Measurements from ENCODE around the gene DXO. TPM values are rescaled to one million over a fixed set of nuclear protein-coding genes. Genes with fewer than 3 reads are reported as not detected.

Gene DXO
- total RNA-seq, 4 donors from 2014 or later = 16.2 to 46.1 (median 34.3) TPM

DNA sequence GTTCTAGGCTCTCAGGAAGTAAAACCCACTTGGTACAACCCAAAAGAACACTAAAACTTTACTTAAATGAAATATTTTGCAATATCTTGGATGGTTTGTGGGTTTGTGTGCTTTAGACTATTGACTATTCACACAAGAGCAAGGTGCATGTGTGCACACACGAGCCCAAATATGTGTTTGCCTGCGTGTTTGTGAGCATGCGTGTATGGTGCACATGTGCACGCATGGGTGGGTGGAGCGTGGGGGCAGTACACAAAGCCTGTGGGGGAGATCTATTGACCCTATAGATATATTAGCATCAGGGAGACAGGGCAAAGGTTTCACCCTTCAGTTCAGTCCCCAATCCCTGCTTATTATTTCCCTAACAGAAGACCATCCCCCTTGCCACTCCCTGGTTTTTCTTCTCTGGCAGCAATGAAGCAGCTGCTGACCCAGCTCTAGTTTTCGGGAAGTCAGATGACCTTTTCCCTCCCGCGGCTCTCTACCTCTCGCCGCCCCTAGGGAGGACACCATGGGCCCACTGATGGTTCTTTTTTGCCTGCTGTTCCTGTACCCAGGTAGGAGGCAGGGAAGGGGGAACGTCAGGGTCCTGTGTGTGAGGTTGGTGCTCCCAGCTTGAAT, 44.6 kb downstream of the DXO start, which contains the start of gene C2:
Gene C2, plus strand, starts transcription at position 476 of the 621 bp plus-strand sequence. Its CDS starts 36 bp downstream, at position 512.
- H3K4me3 ChIP-seq = peak within 1 kb of the TSS in 3 of 4 donors; percentile 19 to 34 (median 26)
- H3K9me3 ChIP-seq = no peaks in the 10 kb centered on the region
- peak within 1 kb of the TSS in 2 of 4 donors; percentile 19 to 30 for H3K27ac ChIP-seq
- H3K27me3 ChIP-seq = no peaks in the 10 kb centered on the region
- no peaks in the 10 kb centered on the region for H3K4me1 ChIP-seq
- WGBS, 2 donors = 54 to 56% methylated on average over 11 of the region's 11 CpGs
- H3K36me3 ChIP-seq = no peaks in the 10 kb centered on the region
- TF ChIP-seq POLR2A (IDR thresholded peaks at IDR 0.05) (no peak), EP300 (IDR thresholded peaks at IDR 0.05) (no peak)
- TF ChIP-seq, protein P1, sequence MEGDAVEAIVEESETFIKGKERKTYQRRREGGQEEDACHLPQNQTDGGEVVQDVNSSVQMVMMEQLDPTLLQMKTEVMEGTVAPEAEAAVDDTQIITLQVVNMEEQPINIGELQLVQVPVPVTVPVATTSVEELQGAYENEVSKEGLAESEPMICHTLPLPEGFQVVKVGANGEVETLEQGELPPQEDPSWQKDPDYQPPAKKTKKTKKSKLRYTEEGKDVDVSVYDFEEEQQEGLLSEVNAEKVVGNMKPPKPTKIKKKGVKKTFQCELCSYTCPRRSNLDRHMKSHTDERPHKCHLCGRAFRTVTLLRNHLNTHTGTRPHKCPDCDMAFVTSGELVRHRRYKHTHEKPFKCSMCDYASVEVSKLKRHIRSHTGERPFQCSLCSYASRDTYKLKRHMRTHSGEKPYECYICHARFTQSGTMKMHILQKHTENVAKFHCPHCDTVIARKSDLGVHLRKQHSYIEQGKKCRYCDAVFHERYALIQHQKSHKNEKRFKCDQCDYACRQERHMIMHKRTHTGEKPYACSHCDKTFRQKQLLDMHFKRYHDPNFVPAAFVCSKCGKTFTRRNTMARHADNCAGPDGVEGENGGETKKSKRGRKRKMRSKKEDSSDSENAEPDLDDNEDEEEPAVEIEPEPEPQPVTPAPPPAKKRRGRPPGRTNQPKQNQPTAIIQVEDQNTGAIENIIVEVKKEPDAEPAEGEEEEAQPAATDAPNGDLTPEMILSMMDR (IDR thresholded peaks at IDR 0.05) = no peak
- no peak for DNase-seq (ENCODE audit: low spot score in 2 of 2)

DNA sequence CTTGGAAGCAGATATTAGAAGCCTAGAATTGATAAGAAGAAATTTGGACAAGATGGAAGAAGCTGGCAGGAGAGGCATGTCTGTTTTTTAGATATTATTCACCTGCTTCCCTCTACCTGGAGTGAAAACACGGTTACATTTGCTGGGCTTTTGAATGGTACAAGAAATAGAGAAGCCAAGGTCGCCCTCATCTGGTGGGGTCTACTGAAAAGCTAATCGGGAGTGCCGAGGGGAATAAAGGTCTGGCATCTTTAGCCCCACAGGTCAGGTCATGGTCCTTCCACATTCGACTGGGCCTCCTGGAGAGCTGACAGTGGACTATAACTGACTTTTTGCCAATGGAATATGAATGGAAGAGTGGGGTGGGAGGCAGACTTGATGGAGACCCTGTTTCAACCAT, 49.0 kb downstream of the DXO start:
- H3K4me1 ChIP-seq = no peaks in the 10 kb centered on the region
- no peak overlapping the region for H3K4me3 ChIP-seq
- no peak for DNase-seq (ENCODE audit: low spot score in 2 of 2)
- TF ChIP-seq EP300 (IDR thresholded peaks at IDR 0.05) = no peak
- H3K27me3 ChIP-seq = no peaks in the 10 kb centered on the region
- no peaks in the 10 kb centered on the region for H3K36me3 ChIP-seq
- no peak overlapping the region for H3K27ac ChIP-seq
- H3K9me3 ChIP-seq = no peaks in the 10 kb centered on the region
- WGBS, 2 donors = 6 to 18% methylated on average over 5 of the region's 5 CpGs

DNA sequence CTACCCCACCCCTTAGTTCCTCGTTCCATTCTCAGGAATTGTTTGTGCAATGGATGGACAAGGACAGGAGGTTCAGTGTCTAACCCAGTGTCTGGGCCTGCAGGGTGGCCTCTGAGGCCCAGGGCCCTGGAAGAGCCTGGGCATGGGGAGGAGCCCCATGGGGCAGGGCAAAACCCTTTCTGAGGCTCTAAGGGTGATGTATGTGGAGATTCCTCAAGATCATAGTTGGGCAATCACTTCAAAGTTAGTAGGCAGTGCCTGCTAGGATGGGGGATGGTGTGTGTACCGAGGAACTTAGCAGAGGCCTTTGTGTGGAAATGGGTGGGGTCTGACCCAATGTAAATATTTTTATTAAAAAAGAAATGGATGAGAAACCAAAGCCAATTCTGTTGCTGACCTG, 51.1 kb downstream of the DXO start:
- no peaks in the 10 kb centered on the region for H3K9me3 ChIP-seq
- H3K4me1 ChIP-seq = no peaks in the 10 kb centered on the region
- H3K27ac ChIP-seq = no peak overlapping the region
- DNase-seq (ENCODE audit: low spot score in 2 of 2) = no peak
- WGBS, 2 donors = 56 to 60% methylated on average over 2 of the region's 2 CpGs
- H3K36me3 ChIP-seq = no peaks in the 10 kb centered on the region
- no peaks in the 10 kb centered on the region for H3K27me3 ChIP-seq
- TF ChIP-seq, protein P1 (IDR thresholded peaks at IDR 0.05) = no peak
- TF ChIP-seq EP300 (IDR thresholded peaks at IDR 0.05) = no peak
- no peak for TF ChIP-seq POLR2A (IDR thresholded peaks at IDR 0.05)
- H3K4me3 ChIP-seq = no peak overlapping the region

Small RNA genes within 50 kb of the gene (small RNA-seq; reads per million reads assigned to genes)
- not detected for gene AL645922.1

Other genes starting within 250 kb of the DXO start
- not detected for gene MPIG6B, start 248.8 kb downstream of the DXO start, total RNA-seq
- gene DDAH2, start 242.8 kb downstream of the DXO start, total RNA-seq = 100 to 1,000 TPM; 134 to 193 (median 166) TPM
- 100 to 1,000 TPM; 216 to 341 (median 246) TPM for gene CLIC1, start 235.6 kb downstream of the DXO start, total RNA-seq
- gene MSH5, start 232.1 kb downstream of the DXO start, total RNA-seq = 10 to 100 TPM; 12.2 to 25.5 (median 18.4) TPM
- 1 to 10 TPM in 3 of 4 donors, not detected in 1; 1.5 to 5.5 (median 4.8) TPM for gene SAPCD1, start 209.5 kb downstream of the DXO start, total RNA-seq
- under 1 TPM; 0.21 to 0.66 (median 0.35) TPM for gene VWA7, start 194.8 kb downstream of the DXO start, total RNA-seq
- gene VARS1, start 176.4 kb downstream of the DXO start, total RNA-seq = 10 to 100 TPM; 40.8 to 58.6 (median 50.1) TPM
- 10 to 100 TPM; 23.9 to 31.8 (median 28.4) TPM for gene LSM2, start 165.2 kb downstream of the DXO start, total RNA-seq
- 1 to 10 TPM in 2 of 4 donors, under 1 TPM in 2; 0.20 to 2.4 (median 1.2) TPM for gene HSPA1L, start 156.9 kb downstream of the DXO start, total RNA-seq
- gene HSPA1A, start 156.6 kb downstream of the DXO start, total RNA-seq = 100 to 1,000 TPM; 170 to 304 (median 221) TPM
- 100 to 1,000 TPM; 134 to 186 (median 168) TPM for gene HSPA1B, start 144.4 kb downstream of the DXO start, total RNA-seq
- 10 to 100 TPM; 25.8 to 44.6 (median 33.8) TPM for gene NEU1, start 109.3 kb downstream of the DXO start, total RNA-seq
- under 1 TPM in 3 of 4 donors, not detected in 1; 0.22 to 0.84 (median 0.59) TPM for gene SLC44A4, start 93.1 kb downstream of the DXO start, total RNA-seq
- gene EHMT2, start 74.4 kb downstream of the DXO start, total RNA-seq = 10 to 100 TPM; 38.2 to 63.9 (median 46.8) TPM
- 1 to 10 TPM in 3 of 4 donors, under 1 TPM in 1; 0.63 to 3.5 (median 2.9) TPM for gene ZBTB12, start 70.1 kb downstream of the DXO start, total RNA-seq
- 10 to 100 TPM in 1 of 4 donors, 1 to 10 TPM in 3; 4.6 to 17.4 (median 6.1) TPM for gene C2, start 44.4 kb downstream of the DXO start, total RNA-seq
- 10 to 100 TPM; 15.7 to 66.5 (median 26.2) TPM for gene CFB, start 26.0 kb downstream of the DXO start, total RNA-seq
- gene NELFE, start 13.2 kb downstream of the DXO start, total RNA-seq = 100 to 1,000 TPM in 1 of 4 donors, 10 to 100 TPM in 3; 74.1 to 101 (median 88.6) TPM
- 10 to 100 TPM; 47.1 to 83.1 (median 48.2) TPM for gene SKIC2, start 13.0 kb downstream of the DXO start, total RNA-seq
- 100 to 1,000 TPM; 230 to 361 (median 258) TPM for gene C4A, start 9.9 kb upstream of the DXO start, total RNA-seq
- 100 to 1,000 TPM; 266 to 420 (median 299) TPM for gene C4B, start 42.7 kb upstream of the DXO start, total RNA-seq
- 10 to 100 TPM in 1 of 4 donors, 1 to 10 TPM in 3; 1.0 to 15.3 (median 3.9) TPM for gene CYP21A2, start 66.3 kb upstream of the DXO start, total RNA-seq
- gene TNXB, start 137.2 kb upstream of the DXO start, total RNA-seq = 100 to 1,000 TPM; 231 to 547 (median 297) TPM
- 100 to 1,000 TPM in 3 of 4 donors, 10 to 100 TPM in 1; 74.3 to 121 (median 102) TPM for gene ATF6B, start 156.1 kb upstream of the DXO start, total RNA-seq
- 1 to 10 TPM; 1.3 to 5.4 (median 3.0) TPM for gene FKBPL, start 158.2 kb upstream of the DXO start, total RNA-seq
- 1 to 10 TPM in 2 of 4 donors, under 1 TPM in 2; 0.21 to 2.7 (median 1.7) TPM for gene PRRT1, start 179.8 kb upstream of the DXO start, total RNA-seq
- 10 to 100 TPM; 33.0 to 75.2 (median 40.1) TPM for gene PPT2, start 182.0 kb upstream of the DXO start, total RNA-seq
- 100 to 1,000 TPM; 108 to 388 (median 270) TPM for gene EGFL8, start 192.5 kb upstream of the DXO start, total RNA-seq
- 10 to 100 TPM; 45.3 to 52.2 (median 48.1) TPM for gene AGPAT1, start 203.9 kb upstream of the DXO start, total RNA-seq
- 100 to 1,000 TPM in 2 of 4 donors, 10 to 100 TPM in 2; 74.5 to 117 (median 107) TPM for gene RNF5, start 206.3 kb upstream of the DXO start, total RNA-seq
- gene AGER, start 212.1 kb upstream of the DXO start, total RNA-seq = 10 to 100 TPM in 1 of 4 donors, 1 to 10 TPM in 3; 4.0 to 12.7 (median 5.8) TPM
- 10 to 100 TPM; 55.0 to 75.0 (median 61.9) TPM for gene PBX2, start 218.1 kb upstream of the DXO start, total RNA-seq
- gene GPSM3, start 220.5 kb upstream of the DXO start, total RNA-seq = 10 to 100 TPM in 2 of 4 donors, 1 to 10 TPM in 2; 5.9 to 17.7 (median 8.8) TPM

Measured in tibial nerve (tissue), 4 donors.